HG03565 (cell line): ENCODE results near the gene EPB41L2.
A peak's percentile ranks its signal among the peaks of the same experiment; 100 is the strongest.

Experiments
- ATAC-seq: cut with Tn5 transposase; IDR thresholded peaks from one replicate; pipeline ENCODE4 v1.9.1; 2021; ENCODE audit warnings: mild to moderate bottlenecking, moderate library complexity; ENCODE audit not compliant: unreplicated experiment

Gene EPB41L2

GRCh38 chr6:130846501-130846900 is 216.5 kb downstream of the EPB41L2 start:
- no peak for ATAC-seq

- ATAC-seq: peak; percentile 63
These were observed 219.3 kb downstream of the EPB41L2 start for GRCh38 chr6:130843575-130844320.

GRCh38 chr6:130841128-130841728 is 221.8 kb downstream of the EPB41L2 start:
- ATAC-seq: no peak

- ATAC-seq: no peak
These were observed 223.0 kb downstream of the EPB41L2 start for GRCh38 chr6:130840050-130840449.

GRCh38 chr6:130839379-130839778 is 223.7 kb downstream of the EPB41L2 start:
- no peak for ATAC-seq

GRCh38 chr6:130838951-130839350 is 224.1 kb downstream of the EPB41L2 start:
- ATAC-seq: no peak

GRCh38 chr6:130838250-130838860 is 224.7 kb downstream of the EPB41L2 start:
- no peak for ATAC-seq

GRCh38 chr6:130837067-130837466 is 226.0 kb downstream of the EPB41L2 start:
- no peak for ATAC-seq

- no peak for ATAC-seq
These were observed 226.9 kb downstream of the EPB41L2 start for GRCh38 chr6:130836055-130836640.

- no peak for ATAC-seq
These were observed 228.4 kb downstream of the EPB41L2 start for GRCh38 chr6:130834482-130835251.

GRCh38 chr6:130833569-130833968 is 229.5 kb downstream of the EPB41L2 start:
- ATAC-seq: no peak

- no peak for ATAC-seq
These were observed 231.4 kb downstream of the EPB41L2 start for GRCh38 chr6:130831607-130832006.

- ATAC-seq: no peak
These were observed 233.6 kb downstream of the EPB41L2 start for GRCh38 chr6:130829333-130829910.

GRCh38 chr6:130827247-130828149 is 235.5 kb downstream of the EPB41L2 start, which contains the start of gene SMLR1:
Gene SMLR1 (plus strand): TSS chr6:130827406. CDS start chr6:130827414, 8 bp downstream.
- no peak for ATAC-seq

GRCh38 chr6:130826442-130827246 is 236.4 kb downstream of the EPB41L2 start:
- no peak for ATAC-seq

- no peak for ATAC-seq
These were observed 237.1 kb downstream of the EPB41L2 start for GRCh38 chr6:130825772-130826441.

- no peak for ATAC-seq
These were observed 237.9 kb downstream of the EPB41L2 start for GRCh38 chr6:130824978-130825694.
